ENCODE data around the gene ZNF215. TPM values are rescaled to one million over a fixed set of nuclear protein-coding genes. Genes with fewer than 3 reads are reported as not detected.
"Not testable (repeated sequence)": the region's sequence is repeated elsewhere in the genome, so short reads cannot be mapped to it uniquely, and the experiment has no call there.

Gene ZNF215
- total and polyA plus RNA-seq, 2 of the 8 experiments (the other 6 are each of a cell fraction or from before 2014, with no cell fraction given), result 6.4 to 17.9 TPM

- H3K23me2 ChIP-seq (ENCODE audit: low read depth, low read length); H3K9me3 ChIP-seq (ENCODE audit: insufficient read depth in 2 of 2, low read depth in 1 of 2, low read length in 1 of 2); H3K14ac ChIP-seq (ENCODE audit: insufficient read length); H3K36me3 ChIP-seq (ENCODE audit: control insufficient read depth in 2 of 4, insufficient read depth in 4 of 4, low read length in 3 of 4); H3K4ac ChIP-seq (replicated peaks; ENCODE audit: insufficient read length, low read depth, low read length); H4K5ac ChIP-seq (ENCODE audit: insufficient read length, low read depth, low read length); H3K79me2 ChIP-seq (ENCODE audit: control insufficient read depth in 1 of 2, insufficient read depth in 2 of 2, low read length in 2 of 2); H3K4me1 ChIP-seq (replicated peaks in 1 of 4; ENCODE audit: control insufficient read depth in 3 of 4, insufficient read depth in 4 of 4, low read length in 3 of 4); H2BK5ac ChIP-seq (ENCODE audit: low read depth, low read length); H2AK5ac ChIP-seq (ENCODE audit: low read depth, low read length); CTCF ChIA-PET (ENCODE audit: partially characterized antibody); H3K27ac ChIP-seq (ENCODE audit: low read depth, low read length); H3K27me3 ChIP-seq (replicated peaks in 1 of 4; ENCODE audit: control insufficient read depth in 3 of 4, extremely low read depth in 1 of 4, insufficient read depth in 3 of 4, low read length in 3 of 4); H3K23ac ChIP-seq (ENCODE audit: insufficient read length); H3K4me3 ChIP-seq (ENCODE audit: extremely low read depth in 1 of 4, insufficient read depth in 2 of 4, low read depth in 3 of 4, low read length in 4 of 4); H2BK120ac ChIP-seq (replicated peaks; ENCODE audit: low read depth, low read length); H2BK15ac ChIP-seq (ENCODE audit: low read length); DNase-seq (ENCODE audit: low read depth in 1 of 2, low spot score in 2 of 2); H2BK12ac ChIP-seq (ENCODE audit: low read depth, low read length); H3K79me1 ChIP-seq (ENCODE audit: low read depth, low read length); H3K18ac ChIP-seq (ENCODE audit: extremely low read depth, low read length); FAIRE-seq; H3K4me2 ChIP-seq (ENCODE audit: insufficient read depth in 1 of 2, low read depth in 2 of 2, low read length in 2 of 2); H3K56ac ChIP-seq (replicated peaks; ENCODE audit: insufficient read length, low read depth, low read length); H2AFZ ChIP-seq (ENCODE audit: low read length); H3K9ac ChIP-seq (replicated peaks in 1 of 4; ENCODE audit: extremely low read depth in 1 of 4, low read depth in 3 of 4, low read length in 3 of 4); POLR2A ChIA-PET (ENCODE audit: partially characterized antibody); H4K8ac ChIP-seq (ENCODE audit: extremely low read depth, insufficient read depth, low read length); H2BK20ac ChIP-seq (ENCODE audit: low read length); H4K91ac ChIP-seq (replicated peaks; ENCODE audit: insufficient read length, low read length); H4K20me1 ChIP-seq (replicated peaks in 1 of 2; ENCODE audit: control insufficient read depth in 1 of 2, insufficient read depth in 2 of 2, low read length in 2 of 2): not testable (repeated sequence)
- WGBS, 2 experiments (ENCODE audit: extremely low coverage in 1 of 2, insufficient coverage in 1 of 2, insufficient read length in 1 of 2, insufficient replicate concordance in 2 of 2, low coverage in 1 of 2, low lambda C conversion rate in 2 of 2, missing lambda C conversion rate in 1 of 2), result 84% methylated on average over 4 of the region's 4 CpGs; no CpG with 5 or more reads in 1 of the 2 experiments
Measured at GRCh38 chr11:6969854-6970253, 43.6 kb downstream of the ZNF215 start.

All from H1 (cell line).